Left colon (tissue), 2 donors: ENCODE measurements around the gene UBE2K. TPM values are rescaled to one million over a fixed set of nuclear protein-coding genes. Genes with fewer than 3 reads are reported as not detected.

Experiments used
- ATAC-seq: fragments of 200-7000 bp; cut with Tn5 transposase; one replicate; pipeline ENCODE4 v1.9.1; 2020; ENCODE audit warnings: mild to moderate bottlenecking, moderate library complexity
- DNase-seq, 2 donors: peaks; one replicate each; pipeline ENCODE4 v3.0.0-alpha.2; 2020
- intact Hi-C, 2 donors: fragments of 100-400 bp; cut with DNase I in 1 of 2; cut with micrococcal nuclease in 1 of 2; formaldehyde crosslinking; loops; one replicate each; pipeline versions ENCODE4 v1.11.2 to v1.14.0; 2022; cut with DNase I, micrococcal nuclease
- total RNA-seq, 2 donors: library from RNA; stranded (reverse); fragmentation: NEBNext Ultra II Directional; extraction: Animal tissue kit (Norgen Biotek cat#: 25700); gene quantifications; one replicate each; pipeline ENCODE4 v1.2.1, GENCODE V29; 2021
- donor health status: DM: no; HTN: no; CAD: no.
- donor health status: DM: yes; HTN: yes; CAD: no.

UBE2K gene
- total RNA-seq, 2 donors from 2014 or later = 83.5 to 92.1 TPM

GRCh38 chr4:39825090-39825489 lies 127.2 kb downstream of the UBE2K start:
- DNase-seq (no peak), ATAC-seq (no peak)
- intact Hi-C loops = no loop called here

DNA sequence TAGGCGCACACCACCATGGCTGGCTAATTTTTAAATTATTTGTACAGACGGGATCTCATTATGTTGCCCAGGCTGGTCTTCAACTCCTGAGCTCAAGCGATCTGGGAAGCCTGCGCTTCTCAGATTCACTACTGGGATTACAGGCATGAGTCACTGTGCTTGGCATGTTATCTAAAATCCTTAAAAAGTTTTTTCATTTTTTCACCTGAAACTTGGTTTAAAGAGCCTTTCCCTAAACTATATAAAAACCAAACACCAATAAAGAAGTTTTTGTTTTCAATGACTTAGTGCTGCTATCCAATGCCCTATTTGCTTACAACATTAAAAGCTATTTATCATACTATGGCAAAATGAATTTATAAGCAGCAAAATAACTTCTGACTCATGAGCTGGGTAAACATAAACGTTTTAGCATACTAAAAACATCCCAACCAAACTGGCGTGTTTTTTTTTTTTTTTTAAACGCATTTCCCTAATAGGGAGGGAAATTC lies 127.8 kb downstream of the UBE2K start:
- no peak for ATAC-seq
- intact Hi-C loops = no loop called here
- DNase-seq = no peak

Other genes starting within 250 kb of the UBE2K start
- 1,000 to 10,000 TPM in 1 of 2 donors, 100 to 1,000 TPM in 1; 939 to 1,067 TPM for gene RPL9, start 239.2 kb upstream of the UBE2K start, total RNA-seq
- 10 to 100 TPM; 19.0 to 20.0 TPM for gene LIAS, start 239.1 kb upstream of the UBE2K start, total RNA-seq
- 100 to 1,000 TPM; 208 to 303 TPM for gene UGDH, start 170.7 kb upstream of the UBE2K start, total RNA-seq
- 100 to 1,000 TPM; 119 to 146 TPM for gene SMIM14, start 59.3 kb upstream of the UBE2K start, total RNA-seq